HG03175 (cell line): Measurements from ENCODE around the gene UBXN10.
"Not testable (repeated sequence)": the region's sequence is repeated elsewhere in the genome, so short reads cannot be mapped to it uniquely, and the experiment has no call there.

ENCODE experiments used
- ATAC-seq: cut with Tn5 transposase; IDR thresholded peaks from one replicate; pipeline ENCODE4 v1.9.1; 2021; ENCODE audit warnings: mild to moderate bottlenecking, moderate library complexity; ENCODE audit not compliant: unreplicated experiment

Gene UBXN10

DNA sequence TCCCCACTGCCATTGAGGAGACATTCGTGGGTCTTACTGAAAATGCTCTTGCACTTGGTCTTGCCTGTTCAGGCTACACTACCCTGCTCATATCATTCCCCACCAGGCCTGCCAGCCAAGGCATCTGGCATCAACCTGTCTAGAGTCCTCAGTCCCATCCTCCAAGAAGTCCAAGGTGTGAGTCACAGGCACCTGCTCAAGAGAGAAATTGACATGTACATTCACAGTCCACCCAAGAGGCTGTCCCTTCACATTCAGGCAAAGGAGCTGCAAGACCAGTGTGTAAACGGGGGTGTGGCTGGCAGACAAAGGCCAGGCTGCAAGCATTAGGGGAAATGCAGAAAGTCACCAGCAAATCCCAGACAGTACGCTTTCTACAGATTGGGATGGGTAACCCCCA lies 13.5 kb downstream of the UBXN10 start:
- ATAC-seq, result no peak

DNA sequence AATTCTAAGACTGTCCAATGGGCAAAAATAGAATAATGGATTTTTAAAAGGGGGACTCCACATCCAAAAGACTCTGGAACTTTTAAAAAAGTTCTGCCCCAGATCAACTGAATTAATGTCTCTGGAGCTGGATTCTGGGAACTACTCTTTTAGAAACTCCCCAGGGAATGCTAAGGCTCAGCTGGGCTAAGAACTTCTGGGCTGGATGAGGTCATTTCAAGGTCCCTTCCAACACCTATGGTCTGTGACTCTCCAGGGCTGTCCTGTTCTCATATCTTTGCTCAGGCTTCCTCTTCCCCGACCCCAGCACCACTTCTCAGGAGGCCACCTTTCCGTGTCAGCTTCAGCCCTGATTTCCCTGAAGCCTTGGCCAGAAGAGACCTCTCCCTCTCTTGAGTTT lies 13.9 kb downstream of the UBXN10 start:
- no peak for ATAC-seq

DNA sequence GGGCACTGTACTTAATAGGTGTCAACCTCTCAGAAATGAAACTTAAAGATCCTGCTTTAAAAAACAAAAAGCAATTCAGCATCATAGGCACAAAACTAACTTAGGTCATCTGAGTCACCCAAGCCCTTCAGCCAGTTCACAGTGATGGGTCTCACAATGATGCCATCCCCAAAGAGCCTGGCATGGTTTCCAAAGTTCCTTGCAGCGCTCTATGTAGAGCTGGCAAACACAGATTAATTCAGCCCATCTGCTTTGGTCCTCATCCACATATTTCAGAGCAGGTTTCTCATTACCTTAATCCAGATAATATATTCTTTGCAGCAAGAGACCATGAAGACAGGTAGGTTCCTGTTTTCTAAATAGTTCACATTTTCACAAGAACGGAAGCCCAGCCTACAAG lies 15.1 kb downstream of the UBXN10 start:
- no peak for ATAC-seq

DNA sequence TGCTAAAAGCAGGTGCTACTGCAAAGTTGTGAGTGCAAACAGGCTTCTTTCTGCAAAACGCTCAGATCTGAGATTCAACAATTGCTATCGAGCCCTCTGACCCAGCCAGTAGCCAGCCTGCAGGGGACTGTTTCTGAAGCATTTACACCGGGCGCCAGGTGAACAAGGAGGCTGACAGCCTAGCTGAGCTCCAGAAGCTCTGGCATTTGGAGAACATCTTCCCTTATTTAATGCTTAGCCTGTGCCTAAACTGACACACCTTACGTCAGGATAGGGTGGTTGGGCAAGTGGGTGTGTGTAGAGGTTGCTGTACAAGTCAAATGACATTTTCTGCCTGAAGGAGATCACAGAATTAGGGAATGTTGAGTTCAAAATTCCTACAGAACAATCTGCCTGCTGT lies 16.3 kb downstream of the UBXN10 start:
- no peak for ATAC-seq

DNA sequence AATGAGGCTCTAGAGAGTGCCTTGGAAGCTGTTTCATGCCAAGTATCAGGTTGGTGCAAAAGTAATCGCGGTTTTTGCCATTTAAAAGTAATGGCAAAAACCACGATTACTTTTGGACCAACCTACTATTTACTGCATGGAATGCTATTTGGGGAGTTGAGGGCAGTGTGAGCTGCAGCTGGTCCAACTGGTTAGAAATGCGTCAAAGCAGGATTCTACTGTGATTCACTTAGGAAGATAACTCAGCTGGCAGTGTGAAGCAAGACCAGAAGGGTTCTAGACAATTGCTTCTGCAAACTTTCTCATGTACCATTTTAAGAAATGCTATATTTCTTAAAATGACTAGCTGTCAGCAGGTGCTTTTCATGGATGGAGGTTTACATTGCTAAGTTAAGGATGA lies 21.6 kb downstream of the UBXN10 start:
- no peak for ATAC-seq

DNA sequence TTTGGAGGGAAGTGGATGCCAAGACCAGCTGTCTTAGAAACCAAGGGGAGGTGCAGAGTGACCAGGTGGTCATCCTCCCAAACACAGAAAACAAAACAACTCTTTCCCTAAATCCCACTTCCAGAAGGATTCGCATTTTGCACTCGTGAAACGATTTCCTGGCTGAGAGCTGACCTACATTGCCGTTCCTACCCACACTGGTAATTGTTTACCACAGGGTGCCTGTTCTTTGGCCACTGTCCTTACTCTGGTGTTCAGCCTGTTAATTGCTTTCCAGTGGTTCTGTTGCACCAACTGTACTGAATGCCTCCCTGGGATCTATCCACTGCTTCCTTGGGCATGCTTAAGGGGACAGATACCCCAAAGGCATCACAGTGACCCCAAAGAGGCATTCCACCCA lies 23.6 kb downstream of the UBXN10 start:
- ATAC-seq, result no peak

DNA sequence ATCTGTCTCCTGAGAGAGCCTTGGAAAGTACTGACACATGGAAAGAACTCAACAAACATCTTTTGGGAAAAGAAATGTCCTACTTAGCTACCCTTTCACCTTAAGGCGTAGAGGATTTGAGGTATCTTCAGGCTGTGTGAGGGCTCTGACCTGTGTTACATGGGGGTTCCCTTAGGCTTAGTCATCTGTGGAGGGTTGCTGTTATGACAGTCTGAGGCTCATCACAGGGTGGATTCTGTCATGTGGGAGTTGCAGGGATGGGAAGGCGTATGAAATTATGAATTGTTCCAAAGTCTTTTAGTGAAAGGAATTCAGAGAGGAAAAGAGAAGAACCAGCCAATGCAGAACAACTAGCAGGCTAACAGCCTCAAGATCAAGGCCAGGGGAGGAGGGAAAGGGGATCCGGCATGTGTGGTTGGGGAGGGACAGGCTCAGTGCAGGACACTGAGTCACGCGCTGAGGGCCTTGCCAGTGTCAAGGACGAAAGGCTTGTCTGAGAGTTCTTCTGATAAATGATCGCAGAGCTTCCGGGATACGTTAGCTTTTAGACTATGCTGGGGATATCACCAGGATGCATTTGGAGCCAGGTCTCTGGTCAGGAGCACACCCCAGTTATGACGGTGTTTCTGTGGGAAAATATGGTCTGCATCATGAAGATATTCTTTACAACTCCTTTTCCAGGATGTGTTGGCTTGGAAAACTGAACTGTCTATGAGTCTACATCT lies 25.0 kb downstream of the UBXN10 start:
- ATAC-seq, result no peak

DNA sequence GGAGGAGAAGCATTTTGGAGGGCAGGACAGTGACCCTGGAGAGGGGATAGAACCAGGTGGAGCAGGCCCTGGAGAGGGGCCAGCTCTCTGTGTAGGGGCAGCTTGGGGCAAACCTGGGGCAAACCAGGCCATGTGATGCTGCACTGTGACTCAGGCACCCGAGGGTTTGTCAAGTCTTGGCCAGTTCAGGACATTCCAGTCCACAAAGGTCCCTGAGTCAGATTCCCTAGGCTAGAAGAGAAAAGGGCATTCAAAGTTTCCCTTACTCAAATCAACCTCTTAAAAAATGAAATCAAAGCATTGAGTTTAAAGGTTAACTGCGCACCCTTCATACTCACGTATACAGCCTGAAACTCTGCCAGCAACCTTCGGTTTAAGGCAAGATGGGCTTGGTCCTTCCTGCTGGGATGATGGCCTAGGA lies 25.6 kb downstream of the UBXN10 start:
- ATAC-seq, result no peak

DNA sequence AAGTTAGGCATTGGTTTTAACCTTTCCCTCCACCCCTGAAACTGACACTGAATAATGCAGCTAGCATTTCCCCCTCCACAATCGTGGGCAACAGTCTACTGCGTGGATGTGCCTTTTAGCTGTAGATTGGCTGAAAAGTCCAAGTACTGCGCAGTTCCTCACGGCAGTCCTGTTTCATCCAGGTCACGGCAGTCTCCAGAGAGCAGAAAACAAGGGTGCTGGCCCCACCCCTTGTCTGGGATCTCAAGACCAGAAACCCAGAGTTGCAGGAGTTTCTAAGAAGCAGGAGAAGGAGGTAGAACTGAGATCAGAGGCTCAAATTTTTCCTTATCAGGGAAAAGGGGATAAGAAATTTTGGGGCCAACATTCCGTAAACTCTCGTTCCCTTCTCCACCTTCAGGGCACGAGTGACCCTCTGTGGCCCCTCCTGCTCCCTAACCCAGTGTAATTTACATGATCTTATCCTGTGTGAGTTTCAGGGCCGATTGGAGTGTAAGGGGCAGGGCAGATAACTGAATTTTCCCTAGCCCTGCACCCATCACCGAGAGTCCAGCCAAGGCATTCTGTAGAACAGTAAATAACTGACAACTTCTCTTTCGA lies 26.3 kb downstream of the UBXN10 start:
- no peak for ATAC-seq

DNA sequence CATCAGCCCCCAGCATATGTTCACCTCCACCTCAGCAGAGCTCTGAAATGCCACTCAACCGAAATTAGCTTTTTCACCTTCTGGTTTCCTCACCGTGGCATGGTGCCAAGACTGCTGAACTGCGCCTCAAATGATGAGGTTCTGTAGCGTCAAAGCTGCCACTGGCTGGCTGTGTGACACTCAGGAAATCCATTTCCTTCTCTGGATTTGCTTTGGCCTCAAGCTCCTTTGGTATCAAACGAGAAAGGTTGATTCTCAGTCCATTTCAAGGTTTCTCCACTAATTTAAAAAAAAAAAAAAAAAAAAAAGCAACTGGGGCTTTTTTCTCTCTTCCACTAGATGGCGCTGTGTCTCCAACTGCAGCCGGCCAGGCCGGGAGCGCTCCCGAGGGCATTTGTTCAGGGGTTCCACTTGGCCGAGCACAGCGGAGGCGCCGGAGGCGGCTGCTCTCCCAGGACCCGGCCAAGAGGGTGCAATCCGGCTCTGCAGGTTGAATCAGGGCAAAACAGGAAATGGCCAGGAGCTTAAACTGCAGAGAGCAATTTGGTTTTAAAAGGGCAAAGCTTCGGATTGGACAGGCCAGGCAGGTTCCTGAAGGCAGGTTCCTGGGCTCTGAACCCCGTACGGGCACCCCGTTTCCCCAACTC lies 26.9 kb downstream of the UBXN10 start:
- no peak for ATAC-seq

DNA sequence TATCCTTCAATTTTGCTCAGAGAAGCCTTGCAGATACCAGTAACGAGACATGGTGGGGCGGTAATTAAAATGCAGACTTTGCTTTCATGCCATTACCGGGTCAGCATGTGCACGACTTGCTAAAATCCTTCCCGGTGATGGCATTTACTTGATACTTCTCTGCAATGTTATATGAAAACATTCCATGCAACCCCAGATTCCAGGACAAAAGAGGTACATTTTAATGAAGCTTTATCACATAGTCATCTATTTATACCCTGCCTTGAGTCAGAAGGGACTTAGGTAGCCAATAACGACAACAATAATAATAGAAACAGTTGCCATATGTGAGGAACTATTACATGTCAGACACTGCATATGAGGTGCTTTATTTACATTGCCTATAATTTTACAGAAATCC lies 29.8 kb downstream of the UBXN10 start:
- no peak for ATAC-seq

DNA sequence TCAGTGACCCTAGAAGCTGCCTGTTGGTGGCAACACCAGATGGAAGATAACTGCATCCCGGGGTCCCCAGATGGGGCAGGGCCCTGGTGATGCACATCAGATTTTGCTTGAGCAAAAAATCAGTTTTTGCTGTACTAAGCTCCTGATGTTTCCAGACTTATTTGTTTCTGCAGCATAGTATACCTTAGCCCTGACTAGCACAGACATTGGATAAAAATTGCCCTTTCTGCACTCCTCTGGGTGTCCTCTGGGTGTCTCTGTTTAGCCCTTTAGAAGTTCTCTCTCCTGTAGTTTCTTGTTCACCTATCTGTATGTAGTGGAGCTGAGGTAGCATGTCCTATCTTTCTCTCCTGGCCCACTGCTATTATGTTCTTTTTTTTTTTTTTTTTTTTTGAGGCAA lies 30.7 kb downstream of the UBXN10 start:
- no peak for ATAC-seq

DNA sequence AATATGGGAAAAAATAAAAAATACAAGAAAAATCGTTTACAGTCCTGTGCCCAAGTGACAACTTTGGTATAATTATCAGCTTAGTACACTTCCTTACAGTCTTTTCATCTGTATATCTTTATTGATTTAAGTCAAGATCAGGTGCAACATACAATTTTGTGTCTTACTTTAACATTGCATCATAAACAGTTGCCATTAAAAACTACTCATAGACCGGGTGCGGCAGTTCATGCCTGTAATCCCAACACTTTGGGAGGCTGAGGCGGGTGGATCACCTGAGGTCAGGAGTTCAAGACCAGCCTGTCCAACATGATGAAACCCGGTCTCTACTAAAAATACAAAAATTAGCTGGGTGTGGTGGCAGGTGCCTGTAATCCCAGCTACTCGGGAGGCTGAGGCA lies 33.2 kb downstream of the UBXN10 start:
- not testable (repeated sequence) for ATAC-seq

DNA sequence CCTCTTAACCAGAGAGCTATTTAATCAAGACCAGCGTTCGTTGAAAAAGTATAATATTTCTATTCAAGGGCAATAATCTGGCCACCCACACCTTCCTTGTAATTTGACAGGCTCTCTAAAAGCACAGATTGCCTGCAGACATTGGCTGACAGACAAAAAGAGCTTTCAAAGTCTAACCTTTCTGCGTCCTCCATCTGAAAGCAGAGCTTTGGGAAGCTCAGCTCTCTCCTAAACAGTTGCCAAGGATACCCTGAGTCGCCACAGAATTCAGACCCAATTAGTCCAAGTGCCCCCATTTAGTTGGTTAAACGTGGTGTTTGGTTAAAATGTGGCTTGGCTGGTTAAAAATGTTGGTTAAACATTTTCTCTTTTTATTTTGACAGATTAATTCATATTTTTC lies 34.1 kb downstream of the UBXN10 start:
- ATAC-seq, result no peak

DNA sequence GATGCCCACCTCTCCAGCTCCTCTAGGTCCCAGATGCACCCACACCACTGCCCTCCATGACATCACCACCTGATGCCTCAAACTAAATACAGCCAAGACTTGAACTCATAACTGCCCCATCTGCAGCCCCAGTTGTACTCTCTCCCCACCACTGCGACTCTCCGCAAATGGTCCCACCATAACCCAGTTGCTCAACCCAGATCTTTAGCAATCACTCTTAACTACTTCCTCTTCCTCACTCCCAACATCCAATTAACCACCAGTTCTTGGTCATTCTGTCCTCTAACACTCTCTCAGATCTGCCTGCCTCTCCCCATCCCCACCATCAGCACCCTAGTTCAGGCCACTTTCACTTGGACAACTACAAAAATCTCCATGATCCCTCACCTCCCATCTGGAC lies 37.2 kb downstream of the UBXN10 start:
- no peak for ATAC-seq

DNA sequence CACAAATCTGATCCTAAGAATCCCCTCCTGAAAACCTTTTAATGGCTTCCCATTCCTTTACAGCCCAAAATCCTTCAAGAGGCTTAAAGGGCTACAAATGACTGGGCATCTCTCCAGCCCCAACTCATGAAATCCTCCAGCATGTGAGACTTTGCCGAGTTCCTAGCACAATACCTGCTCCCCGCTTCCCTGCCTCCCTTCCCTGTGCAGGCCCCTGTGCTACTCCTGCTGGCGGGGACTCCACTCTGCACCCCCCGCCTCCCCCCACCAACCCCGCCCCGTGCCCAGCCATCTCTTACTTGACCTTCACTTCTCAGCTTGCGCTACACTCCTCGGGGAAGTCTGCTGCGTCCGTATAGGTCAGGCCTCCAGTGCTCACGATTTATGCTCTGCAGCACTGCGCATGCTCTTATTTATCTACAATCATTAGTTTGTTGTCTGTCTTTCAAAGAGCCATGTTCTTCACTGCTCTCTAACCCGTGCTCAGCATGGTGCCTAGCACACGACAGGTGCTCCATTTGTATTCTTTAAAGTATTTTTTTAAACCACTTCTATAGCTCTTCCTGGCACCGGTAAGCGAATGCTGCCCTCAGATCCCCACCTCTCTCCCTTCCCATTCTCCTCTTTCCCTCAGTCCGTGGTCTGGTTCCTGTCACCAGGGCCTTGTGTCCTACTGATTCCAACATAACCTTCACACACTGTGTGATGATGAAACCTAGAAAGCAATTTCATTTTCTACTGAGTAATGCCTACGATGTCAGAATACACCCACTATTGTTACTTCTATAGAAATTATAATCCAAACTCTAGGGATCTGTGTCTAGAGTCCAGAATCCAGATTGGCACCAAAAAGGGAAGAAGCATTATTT lies 37.9 kb downstream of the UBXN10 start:
- ATAC-seq, result no peak

DNA sequence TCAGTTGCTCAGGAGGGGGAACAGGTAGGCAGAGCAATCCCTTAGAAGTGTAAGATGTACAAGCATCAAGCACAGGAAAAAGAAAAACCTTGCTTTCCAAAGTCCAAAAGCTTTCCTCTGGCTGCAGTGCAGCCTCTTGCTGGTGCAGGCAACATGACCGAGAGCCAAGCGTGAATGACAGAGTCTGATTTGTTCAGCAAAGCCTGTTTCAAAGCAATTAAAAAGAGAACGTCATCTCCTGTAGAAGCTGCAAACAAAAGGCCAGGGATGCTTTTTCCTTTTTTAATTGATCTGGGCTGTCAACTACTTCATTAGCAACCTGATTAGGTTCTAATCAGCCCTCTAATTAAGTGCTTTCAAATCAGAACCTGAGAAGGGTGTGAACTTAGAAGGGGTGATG lies 38.6 kb downstream of the UBXN10 start:
- ATAC-seq, result no peak

DNA sequence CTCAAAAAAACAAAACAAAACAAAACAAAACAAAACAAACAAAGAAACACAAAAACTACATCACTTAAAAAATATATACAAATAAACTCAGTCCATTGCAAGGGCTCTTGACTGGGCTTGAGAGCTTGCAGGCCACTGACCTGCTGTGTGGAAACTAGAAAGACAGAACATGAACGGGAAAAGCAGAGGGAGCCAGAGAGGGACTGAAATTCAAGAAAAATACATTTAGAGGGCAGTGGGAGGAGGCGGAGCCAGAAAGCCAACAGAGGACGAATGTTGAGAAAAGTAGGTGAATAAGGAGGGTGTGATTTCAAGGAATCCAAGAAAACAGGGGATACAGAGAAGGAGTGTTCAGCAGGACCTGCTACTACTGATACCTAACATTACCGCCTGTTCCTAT lies 41.8 kb downstream of the UBXN10 start:
- no peak for ATAC-seq

DNA sequence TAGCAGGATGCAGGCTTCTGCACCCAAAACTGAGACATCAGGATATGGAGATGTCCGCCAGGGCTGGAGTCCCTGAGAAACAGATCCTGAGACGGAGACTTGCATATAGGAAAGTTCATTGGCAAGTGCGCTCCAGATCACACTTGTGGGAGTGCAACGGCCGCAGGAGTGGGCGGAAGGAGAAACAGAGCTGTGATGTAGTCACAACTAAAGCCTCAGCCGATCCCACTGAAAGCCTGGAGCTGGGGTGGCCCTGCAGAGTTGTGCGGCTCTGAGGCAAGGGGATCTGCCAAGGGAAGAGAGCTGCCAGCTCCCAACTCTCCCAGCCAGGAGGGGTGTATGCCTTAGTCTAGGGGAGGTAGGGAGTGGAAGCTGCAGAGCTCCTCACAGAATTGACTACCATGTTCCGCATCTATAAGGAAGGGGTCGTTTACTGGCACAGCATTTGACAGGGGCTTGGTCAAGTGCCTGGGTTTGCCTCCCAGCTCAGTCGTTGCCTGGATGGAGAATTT lies 42.5 kb downstream of the UBXN10 start:
- ATAC-seq, result no peak

DNA sequence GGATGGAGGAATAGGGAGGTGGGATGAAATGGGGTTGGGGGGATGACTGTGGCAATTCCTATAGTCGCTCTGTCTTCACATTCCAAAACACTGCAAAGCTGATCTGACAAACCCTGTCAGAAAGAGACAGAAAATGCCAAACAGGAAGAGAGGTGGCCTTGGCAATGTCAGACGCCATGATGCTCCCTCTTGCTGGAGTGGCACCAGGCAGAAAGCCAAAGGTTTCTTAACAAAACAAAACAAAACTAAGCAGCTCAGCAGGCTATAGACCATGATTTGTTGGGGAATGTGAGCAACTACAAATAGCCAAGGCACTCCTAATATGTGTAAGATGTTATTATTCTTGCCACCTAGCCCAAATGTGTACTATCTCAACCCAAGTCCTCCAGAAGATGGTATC lies 43.3 kb downstream of the UBXN10 start:
- no peak for ATAC-seq

DNA sequence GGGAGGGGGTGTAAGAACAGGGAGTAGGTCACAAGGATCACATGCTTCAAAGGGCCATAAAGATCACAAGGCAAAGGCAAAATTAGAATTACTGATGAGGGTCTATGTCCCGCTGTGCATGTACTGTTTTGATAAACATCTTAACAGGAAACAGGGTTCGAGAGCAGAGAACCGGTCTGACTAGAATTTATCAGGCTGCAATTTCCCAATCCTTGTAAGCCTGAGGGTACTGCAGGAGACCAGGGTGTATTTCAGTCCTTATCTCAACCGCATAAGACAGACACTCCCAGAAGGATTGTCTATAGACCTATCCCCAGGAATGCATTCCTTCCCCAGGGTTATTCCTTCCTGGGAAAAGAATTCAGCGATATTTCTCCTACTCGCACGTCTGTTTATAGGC lies 46.7 kb downstream of the UBXN10 start:
- not testable (repeated sequence) for ATAC-seq
